ENCODE measurements around the gene ZNF512. TPM values are rescaled to one million over a fixed set of nuclear protein-coding genes. Genes with fewer than 3 reads are reported as not detected.

Gene ZNF512
- polyA plus RNA-seq, 2 of the 4 experiments (the other 2 are of a cell fraction), result 25.3 to 55.4 TPM

DNA sequence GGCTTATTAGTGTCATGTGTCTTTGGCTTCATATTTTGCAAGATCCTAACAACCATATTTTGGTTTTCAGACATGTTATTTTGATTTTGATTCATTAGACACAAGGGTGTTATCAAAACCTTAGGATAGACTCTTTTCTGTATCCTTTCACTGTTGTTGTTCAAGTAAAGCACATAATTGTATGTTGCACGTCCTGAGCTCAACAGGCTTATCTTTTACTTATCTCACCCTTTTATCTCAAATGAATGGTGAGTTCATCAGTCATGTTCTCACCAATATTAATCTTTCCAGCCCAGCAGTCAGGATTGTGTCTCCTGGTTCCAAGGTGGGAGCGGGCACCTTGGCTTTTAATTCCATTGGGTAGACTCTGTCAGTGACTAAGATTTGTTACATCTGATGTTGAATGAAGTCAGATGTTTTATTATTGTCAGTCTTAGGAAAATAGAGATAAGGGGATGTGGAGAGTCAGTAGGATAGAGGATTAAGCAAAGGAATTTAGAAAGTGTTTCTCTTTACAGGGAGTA, 57.9 kb downstream of the ZNF512 start:
- FAIRE-seq (no peak), DNase-seq (ENCODE audit: low read depth in 1 of 2, low spot score in 1 of 2) (no peak), ATAC-seq (no peak)
- TF ChIP-seq HEYL (CRISPR knock-in tag; IDR thresholded peaks at IDR 0.05), result no peak
- TF ChIP-seq, protein P1, sequence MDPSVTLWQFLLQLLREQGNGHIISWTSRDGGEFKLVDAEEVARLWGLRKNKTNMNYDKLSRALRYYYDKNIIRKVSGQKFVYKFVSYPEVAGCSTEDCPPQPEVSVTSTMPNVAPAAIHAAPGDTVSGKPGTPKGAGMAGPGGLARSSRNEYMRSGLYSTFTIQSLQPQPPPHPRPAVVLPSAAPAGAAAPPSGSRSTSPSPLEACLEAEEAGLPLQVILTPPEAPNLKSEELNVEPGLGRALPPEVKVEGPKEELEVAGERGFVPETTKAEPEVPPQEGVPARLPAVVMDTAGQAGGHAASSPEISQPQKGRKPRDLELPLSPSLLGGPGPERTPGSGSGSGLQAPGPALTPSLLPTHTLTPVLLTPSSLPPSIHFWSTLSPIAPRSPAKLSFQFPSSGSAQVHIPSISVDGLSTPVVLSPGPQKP (IDR thresholded peaks at IDR 0.05; ENCODE audit: low read depth, low read length), result no peak
- TF ChIP-seq ESRRA (IDR thresholded peaks at IDR 0.05; ENCODE audit: borderline replicate concordance, low read length), result no peak
- no peak for TF ChIP-seq ZSCAN20 (CRISPR knock-in tag; IDR thresholded peaks at IDR 0.05)
- no peak for TF ChIP-seq MYC (IDR thresholded peaks at IDR 0.05; ENCODE audit: borderline replicate concordance, low read length)
- TF ChIP-seq, protein P2, sequence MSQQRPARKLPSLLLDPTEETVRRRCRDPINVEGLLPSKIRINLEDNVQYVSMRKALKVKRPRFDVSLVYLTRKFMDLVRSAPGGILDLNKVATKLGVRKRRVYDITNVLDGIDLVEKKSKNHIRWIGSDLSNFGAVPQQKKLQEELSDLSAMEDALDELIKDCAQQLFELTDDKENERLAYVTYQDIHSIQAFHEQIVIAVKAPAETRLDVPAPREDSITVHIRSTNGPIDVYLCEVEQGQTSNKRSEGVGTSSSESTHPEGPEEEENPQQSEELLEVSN (IDR thresholded peaks at IDR 0.05; ENCODE audit: borderline replicate concordance, low read depth), result no peak
- TF ChIP-seq GATA3 (IDR thresholded peaks at IDR 0.05; ENCODE audit: borderline replicate concordance), result no peak
- TF ChIP-seq, protein P3, sequence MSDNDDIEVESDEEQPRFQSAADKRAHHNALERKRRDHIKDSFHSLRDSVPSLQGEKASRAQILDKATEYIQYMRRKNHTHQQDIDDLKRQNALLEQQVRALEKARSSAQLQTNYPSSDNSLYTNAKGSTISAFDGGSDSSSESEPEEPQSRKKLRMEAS (IDR thresholded peaks at IDR 0.05), result no peak
- TF ChIP-seq EHMT2 (IDR thresholded peaks at IDR 0.05; ENCODE audit: low read depth), result no peak
- TF ChIP-seq, protein P4, sequence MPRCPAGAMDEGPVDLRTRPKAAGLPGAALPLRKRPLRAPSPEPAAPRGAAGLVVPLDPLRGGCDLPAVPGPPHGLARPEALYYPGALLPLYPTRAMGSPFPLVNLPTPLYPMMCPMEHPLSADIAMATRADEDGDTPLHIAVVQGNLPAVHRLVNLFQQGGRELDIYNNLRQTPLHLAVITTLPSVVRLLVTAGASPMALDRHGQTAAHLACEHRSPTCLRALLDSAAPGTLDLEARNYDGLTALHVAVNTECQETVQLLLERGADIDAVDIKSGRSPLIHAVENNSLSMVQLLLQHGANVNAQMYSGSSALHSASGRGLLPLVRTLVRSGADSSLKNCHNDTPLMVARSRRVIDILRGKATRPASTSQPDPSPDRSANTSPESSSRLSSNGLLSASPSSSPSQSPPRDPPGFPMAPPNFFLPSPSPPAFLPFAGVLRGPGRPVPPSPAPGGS (IDR thresholded peaks at IDR 0.05), result no peak
- TF ChIP-seq JUNB (IDR thresholded peaks at IDR 0.05), result no peak
- no peak for TF ChIP-seq CHD4 (IDR thresholded peaks at IDR 0.05; ENCODE audit: borderline replicate concordance)
- Histone ChIP-seq H3K27ac (no peak overlapping the region), H3K4me1 (no peaks in the 10 kb centered on the region), H3K4me2 (no peak overlapping the region), H3K4me3 (no peak overlapping the region), H3K9me3 (no peaks in the 10 kb centered on the region)
- ChIA-PET POLR2A (interaction anchor here (0.6 to 1.1 kb wide), 4 partner anchors 12 to 37 kb away, joined by 3 to 5 read pairs (median 4); partner anchors contain the start of genes CCDC121 and GPN1), CTCF (interaction anchor here (0.8 kb wide), 1 partner anchor 42 kb away, joined by 5 read pairs; no protein-coding TSS in a partner anchor)
- 87% methylated on average over 2 of the region's 2 CpGs for WGBS (ENCODE audit: missing lambda C conversion rate)

DNA sequence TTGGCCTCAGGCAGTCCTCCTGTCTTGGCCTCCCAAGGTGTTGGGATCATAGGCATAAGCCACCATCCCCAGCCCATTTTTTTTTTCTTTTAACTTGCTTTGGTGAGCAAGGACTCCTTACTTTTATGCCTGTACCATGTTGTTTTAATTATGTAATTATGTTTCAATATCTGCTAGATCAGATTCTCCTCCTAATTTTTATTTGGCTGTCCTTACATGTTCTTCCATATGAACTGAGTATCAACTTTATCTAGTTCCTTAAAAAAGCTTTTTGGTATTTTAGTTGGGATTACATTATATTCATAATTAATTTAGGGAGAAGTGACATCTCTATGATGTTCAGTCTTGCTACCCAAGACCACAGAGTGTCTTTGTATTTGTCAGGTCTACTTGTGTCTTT, 62.4 kb downstream of the ZNF512 start:
- Histone ChIP-seq H3K27ac (no peak overlapping the region), H3K4me3 (no peak overlapping the region), H3K9me3 (no peaks in the 10 kb centered on the region), H3K4me1 (no peaks in the 10 kb centered on the region), H3K4me2 (no peak overlapping the region)
- no peak for TF ChIP-seq MYC (IDR thresholded peaks at IDR 0.05; ENCODE audit: borderline replicate concordance, low read length)
- no peak for TF ChIP-seq HOXA7 (CRISPR knock-in tag; IDR thresholded peaks at IDR 0.05)
- ATAC-seq (no peak), DNase-seq (ENCODE audit: low read depth in 1 of 2, low spot score in 1 of 2) (no peak), FAIRE-seq (no peak)
- ChIA-PET CTCF (interaction anchor here (0.7 to 1.8 kb wide), 2 partner anchors 16 to 711 kb away, joined by 3 to 5 read pairs; partner anchors contain the start of genes CCDC121 and GPN1), POLR2A (no interaction called here)

DNA sequence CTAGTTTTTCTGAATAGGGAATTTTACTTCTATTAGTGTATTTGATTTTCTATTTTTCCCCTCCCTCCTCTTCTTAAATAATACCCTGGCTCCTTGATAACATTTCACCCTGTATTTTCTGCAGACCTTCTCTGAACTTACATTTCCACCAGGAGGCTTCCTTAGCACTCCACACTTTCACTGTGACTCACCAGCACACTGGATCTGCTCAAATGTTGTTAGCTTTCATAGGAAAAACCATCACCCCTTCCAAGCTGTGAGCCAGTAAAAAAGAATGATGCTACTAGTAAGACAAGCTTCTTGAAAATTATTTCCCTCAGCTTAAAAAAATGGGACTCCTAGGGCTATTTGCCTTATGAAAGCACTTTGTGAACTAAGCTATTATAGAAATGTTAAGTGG, 64.4 kb downstream of the ZNF512 start:
- TF ChIP-seq CBX8 (IDR thresholded peaks at IDR 0.05) (no peak), PHF8 (IDR thresholded peaks at IDR 0.05; ENCODE audit: borderline replicate concordance, low read depth) (no peak), HOXB13 (CRISPR knock-in tag; IDR thresholded peaks at IDR 0.05; ENCODE audit: low read depth) (no peak), ESRRA (IDR thresholded peaks at IDR 0.05; ENCODE audit: borderline replicate concordance, low read length) (no peak)
- Histone ChIP-seq H3K4me3 (no peak overlapping the region), H3K4me2 (no peak overlapping the region), H3K4me1 (no peaks in the 10 kb centered on the region), H3K27ac (no peak overlapping the region), H3K9me3 (no peaks in the 10 kb centered on the region)
- ChIA-PET CTCF (interaction anchor here (0.6 to 5.0 kb wide), 4 partner anchors 21 to 605 kb away, joined by 3 to 36 read pairs (median 3); no protein-coding TSS in a partner anchor), POLR2A (no interaction called here)
- FAIRE-seq (no peak), DNase-seq (ENCODE audit: low read depth in 1 of 2, low spot score in 1 of 2) (no peak), ATAC-seq (peak; percentile 34 to 36; a peak in 1 of 6 replicates)

DNA sequence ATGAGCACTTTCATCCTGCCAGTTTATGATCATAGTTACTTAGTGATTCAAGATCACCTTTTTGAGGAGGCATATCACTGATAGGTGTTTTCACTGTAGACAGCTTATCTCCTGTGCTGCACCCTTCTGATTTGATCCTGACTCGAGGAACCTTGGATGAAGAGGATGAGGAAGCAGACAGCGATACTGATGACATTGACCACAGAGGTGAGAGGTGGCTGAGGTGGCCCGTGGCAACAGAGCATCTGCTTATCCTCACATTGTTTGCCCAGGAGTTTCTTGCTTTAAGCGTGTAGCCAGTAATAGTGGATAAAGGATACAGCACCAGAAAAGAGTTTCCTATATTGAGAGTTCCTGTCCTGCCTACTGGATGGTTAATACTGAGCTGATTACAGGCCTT, 64.9 kb downstream of the ZNF512 start:
- TF ChIP-seq NFE2L2 (conservative IDR thresholded peaks at IDR 0.05; ENCODE audit: low read length) (no peak), CHD2 (IDR thresholded peaks at IDR 0.05; ENCODE audit: low read length, partially characterized antibody) (no peak), RFX5 (IDR thresholded peaks at IDR 0.05) (no peak), BHLHE40 (IDR thresholded peaks at IDR 0.05; ENCODE audit: low read depth, low read length) (no peak), RNF2 (IDR thresholded peaks at IDR 0.05; ENCODE audit: borderline replicate concordance, low read depth) (no peak)
- 78% methylated on average over 4 of the region's 4 CpGs for WGBS (ENCODE audit: missing lambda C conversion rate)
- Histone ChIP-seq H3K9me3 (no peaks in the 10 kb centered on the region), H3K4me3 (no peak overlapping the region), H3K4me1 (no peaks in the 10 kb centered on the region), H3K27ac (no peak overlapping the region), H3K4me2 (no peak overlapping the region)
- ChIA-PET CTCF (interaction anchor here (0.9 to 5.0 kb wide), 3 partner anchors 21 to 73 kb away, joined by 3 to 36 read pairs (median 3); no protein-coding TSS in a partner anchor), POLR2A (no interaction called here)
- ATAC-seq (no peak; a peak in 1 of 6 replicates), FAIRE-seq (no peak), DNase-seq (ENCODE audit: low read depth in 1 of 2, low spot score in 1 of 2) (no peak)
